ENCODE results near the gene ARHGEF7.

ARHGEF7 gene

DNA sequence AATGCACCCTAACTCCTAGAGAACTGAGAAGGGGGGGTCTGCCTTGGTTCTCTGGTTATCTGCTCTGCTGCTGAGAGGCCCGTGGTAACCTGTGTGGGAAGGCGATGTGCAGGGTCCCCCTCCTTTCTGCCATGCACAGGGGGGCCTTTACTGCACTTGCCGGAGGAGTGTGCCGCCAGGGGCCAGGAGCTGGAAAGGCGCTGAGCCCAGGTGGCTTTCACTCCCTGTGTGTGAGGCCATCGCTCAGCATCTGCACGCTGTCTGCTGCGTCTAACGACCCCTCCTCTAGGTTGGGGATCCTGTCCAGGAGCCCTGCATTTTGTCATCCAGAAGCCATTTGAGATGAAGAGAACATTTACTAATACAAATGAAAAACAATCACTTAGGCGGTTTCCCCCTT lies 168.3 kb downstream of the ARHGEF7 start:
- in situ Hi-C loops (cut with HindIII; ENCODE audit: low pct_unique_long_range_greater_than_20kb, low sequenced_read_pairs), result no loop called here
- no peak for TF ChIP-seq JUND (IDR thresholded peaks at IDR 0.05; ENCODE audit: low read depth)

DNA sequence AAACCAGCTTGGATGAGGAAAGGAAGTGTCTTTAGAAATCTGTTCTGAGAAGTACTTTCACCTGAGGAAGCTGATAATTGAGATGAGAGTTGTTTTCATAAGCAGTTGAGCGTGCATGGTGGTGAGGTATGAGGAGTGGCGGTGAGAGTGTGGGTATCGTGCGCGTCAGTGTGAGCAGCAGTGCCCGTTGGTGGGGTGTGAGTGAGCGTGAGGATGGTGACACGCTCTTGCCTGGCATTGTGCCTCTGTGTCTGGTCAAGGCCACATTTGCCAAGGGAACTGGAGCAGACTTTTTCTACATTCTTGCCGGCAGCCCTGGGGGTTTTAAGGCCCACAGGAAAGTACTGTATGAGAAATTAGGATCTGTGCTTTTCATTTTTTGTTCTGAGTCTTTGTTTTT lies 168.9 kb downstream of the ARHGEF7 start:
- in situ Hi-C loops (cut with HindIII; ENCODE audit: low pct_unique_long_range_greater_than_20kb, low sequenced_read_pairs), result no loop called here
- TF ChIP-seq JUND (IDR thresholded peaks at IDR 0.05; ENCODE audit: low read depth), result no peak
- DNase-seq (ENCODE audit: low read depth in 1 of 2, low spot score in 1 of 2), result no peak

More for the DNA sequence above, 168.3 kb downstream of the ARHGEF7 start:
- no peak for DNase-seq (ENCODE audit: low read depth in 1 of 2, low spot score in 1 of 2)

DNA sequence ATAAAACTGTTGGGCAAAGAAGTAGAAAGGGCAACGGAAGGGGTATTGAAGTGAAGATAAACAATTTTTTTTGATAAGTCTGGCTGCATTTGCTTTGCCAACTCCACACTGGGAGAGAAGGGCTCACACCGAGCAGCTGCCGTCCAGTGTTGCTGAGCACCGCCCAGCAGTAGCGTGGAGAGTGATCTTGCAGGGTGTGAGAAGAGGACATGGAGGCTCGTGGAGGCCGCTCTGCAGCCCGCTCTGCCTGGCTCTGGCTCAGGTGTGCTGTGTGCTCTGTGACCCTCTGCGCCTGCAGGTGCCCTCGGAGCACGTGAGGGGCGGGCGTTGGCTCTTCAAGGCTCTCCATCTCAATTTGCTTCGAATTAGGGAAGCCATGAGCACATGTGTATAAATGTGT lies 169.5 kb downstream of the ARHGEF7 start:
- in situ Hi-C loops (cut with HindIII; ENCODE audit: low pct_unique_long_range_greater_than_20kb, low sequenced_read_pairs), result no loop called here
- no peak for DNase-seq (ENCODE audit: low read depth in 1 of 2, low spot score in 1 of 2)
- no peak for TF ChIP-seq JUND (IDR thresholded peaks at IDR 0.05; ENCODE audit: low read depth)

DNA sequence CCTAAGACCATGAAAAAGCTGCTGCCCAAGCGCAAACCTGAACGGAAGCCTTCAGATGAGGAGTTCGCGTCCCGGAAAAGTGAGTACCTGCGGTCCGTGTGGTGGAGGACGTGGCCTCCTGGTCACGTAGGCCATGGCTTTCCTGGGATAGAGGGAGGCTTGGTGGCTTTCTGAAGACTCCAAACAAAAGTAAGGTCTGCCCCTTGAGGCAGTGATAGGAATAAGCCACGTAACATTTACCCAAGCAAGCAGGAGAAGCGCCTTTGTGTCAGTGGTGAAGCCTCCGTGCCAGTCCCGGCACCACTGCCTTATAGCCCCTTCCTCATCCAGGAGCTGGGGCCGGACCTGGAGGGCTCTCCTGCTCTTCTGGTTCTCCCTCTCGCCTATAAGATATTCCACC lies 171.1 kb downstream of the ARHGEF7 start:
- in situ Hi-C loops (cut with HindIII; ENCODE audit: low pct_unique_long_range_greater_than_20kb, low sequenced_read_pairs), result no loop called here
- DNase-seq (ENCODE audit: low read depth in 1 of 2, low spot score in 1 of 2), result peak in 1 of 2 experiments; percentile 1
- TF ChIP-seq JUND (IDR thresholded peaks at IDR 0.05; ENCODE audit: low read depth), result no peak

DNA sequence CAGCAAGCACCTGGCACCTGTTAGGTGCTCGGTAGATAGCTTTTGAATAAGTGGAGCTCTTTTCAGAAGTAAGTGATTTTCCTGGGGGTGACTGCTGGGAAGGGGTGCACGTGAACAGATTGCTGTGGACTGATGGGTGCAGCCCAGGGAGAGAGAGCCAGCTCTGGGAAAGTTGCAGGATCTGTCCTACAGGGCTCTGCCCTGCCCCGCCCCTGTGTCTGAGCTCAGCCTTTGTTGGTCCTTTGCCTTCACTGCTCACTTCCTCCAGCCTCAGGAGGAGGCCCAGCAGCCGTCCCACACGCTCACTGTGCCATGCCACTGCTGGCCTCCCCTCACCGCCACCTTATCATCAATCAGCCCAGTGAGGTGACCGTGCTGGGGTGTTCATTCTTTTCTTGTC lies 171.6 kb downstream of the ARHGEF7 start:
- in situ Hi-C loops (cut with HindIII; ENCODE audit: low pct_unique_long_range_greater_than_20kb, low sequenced_read_pairs), result no loop called here

DNA sequence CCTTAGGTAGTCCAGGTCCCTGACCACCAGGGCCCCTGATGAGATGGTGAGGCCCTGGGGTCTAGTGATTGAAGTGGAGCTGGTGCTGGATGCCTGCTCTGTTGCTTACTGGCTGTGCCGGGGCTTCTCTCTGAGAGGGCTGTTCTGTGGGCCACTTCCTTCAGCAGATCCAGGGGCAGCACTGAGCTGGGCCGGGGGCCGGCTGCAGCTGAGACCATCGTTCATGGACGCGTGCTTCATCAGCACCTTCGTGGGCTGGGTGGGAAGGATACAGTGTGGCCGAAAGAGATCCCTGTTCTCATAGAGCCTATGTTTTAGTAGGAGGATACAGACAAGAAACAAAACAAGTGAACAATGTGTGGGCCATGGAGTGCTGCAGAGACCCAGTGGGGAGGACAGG lies 172.1 kb downstream of the ARHGEF7 start:
- in situ Hi-C loops (cut with HindIII; ENCODE audit: low pct_unique_long_range_greater_than_20kb, low sequenced_read_pairs), result no loop called here
- DNase-seq (ENCODE audit: low read depth in 1 of 2, low spot score in 1 of 2), result no peak
- no peak for TF ChIP-seq JUND (IDR thresholded peaks at IDR 0.05; ENCODE audit: low read depth)

More for the DNA sequence above, 171.6 kb downstream of the ARHGEF7 start:
- DNase-seq (ENCODE audit: low read depth in 1 of 2, low spot score in 1 of 2), result no peak
- TF ChIP-seq JUND (IDR thresholded peaks at IDR 0.05; ENCODE audit: low read depth), result no peak

DNA sequence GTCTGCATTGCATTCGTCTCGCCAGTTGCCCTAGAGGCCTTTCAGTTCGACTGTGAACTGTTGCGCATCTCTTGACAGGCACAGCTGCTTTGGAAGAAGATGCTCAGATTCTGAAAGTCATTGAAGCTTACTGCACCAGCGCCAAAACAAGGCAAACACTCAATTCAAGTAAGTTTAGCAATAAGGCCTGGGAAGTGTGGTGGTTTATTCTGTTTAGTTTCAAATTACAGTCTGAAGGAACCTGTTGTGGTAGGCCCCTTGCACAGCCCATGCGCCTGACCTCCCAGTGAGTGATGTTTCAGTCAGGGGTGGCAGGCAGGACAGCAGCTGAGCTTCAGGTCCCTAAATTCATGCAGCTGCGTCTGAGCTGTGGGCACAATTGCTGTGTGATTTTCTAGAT lies 173.2 kb downstream of the ARHGEF7 start:
- DNase-seq (ENCODE audit: low read depth in 1 of 2, low spot score in 1 of 2), result no peak
- in situ Hi-C loops (cut with HindIII; ENCODE audit: low pct_unique_long_range_greater_than_20kb, low sequenced_read_pairs), result no loop called here
- TF ChIP-seq JUND (IDR thresholded peaks at IDR 0.05; ENCODE audit: low read depth), result no peak

DNA sequence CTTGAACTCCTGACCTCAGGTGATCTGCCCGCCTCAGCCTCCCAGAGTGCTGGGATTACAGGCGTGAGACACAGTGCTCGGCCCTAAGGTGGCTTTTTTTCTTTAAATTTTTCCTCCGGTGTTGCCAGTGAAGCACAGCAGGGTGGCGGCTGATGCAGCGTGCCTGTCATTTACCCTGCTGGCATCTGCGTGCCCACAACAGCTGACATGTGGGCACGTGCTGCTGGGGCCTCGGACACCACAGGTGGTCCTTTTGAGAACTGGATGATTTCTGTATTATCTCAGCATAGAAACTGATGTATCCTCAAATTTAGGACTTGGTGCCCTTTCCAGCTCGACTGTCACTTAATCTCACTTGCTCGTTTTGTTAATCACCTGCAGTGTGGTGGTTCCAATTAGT lies 174.1 kb downstream of the ARHGEF7 start:
- in situ Hi-C loops (cut with HindIII; ENCODE audit: low pct_unique_long_range_greater_than_20kb, low sequenced_read_pairs), result no loop called here
- no peak for DNase-seq (ENCODE audit: low read depth in 1 of 2, low spot score in 1 of 2)
- no peak for TF ChIP-seq JUND (IDR thresholded peaks at IDR 0.05; ENCODE audit: low read depth)

DNA sequence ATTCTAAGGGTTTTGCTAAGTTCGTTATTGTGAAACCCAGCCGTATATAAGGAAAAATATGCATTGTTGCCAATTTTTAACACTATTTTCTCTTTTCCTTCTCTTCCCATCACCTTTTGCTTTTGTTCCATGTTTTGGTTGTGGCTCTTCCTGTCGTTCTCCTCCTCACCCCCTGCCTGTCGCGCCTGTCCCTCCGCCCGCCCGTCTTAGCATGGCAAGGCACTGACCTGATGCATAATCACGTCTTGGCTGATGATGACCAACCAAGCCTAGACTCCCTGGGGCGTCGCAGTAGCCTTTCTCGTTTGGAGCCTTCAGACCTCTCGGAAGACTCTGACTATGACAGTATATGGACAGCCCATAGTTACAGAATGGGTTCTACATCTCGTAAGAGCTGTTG lies 176.8 kb downstream of the ARHGEF7 start:
- in situ Hi-C loops (cut with HindIII; ENCODE audit: low pct_unique_long_range_greater_than_20kb, low sequenced_read_pairs), result no loop called here
- no peak for TF ChIP-seq JUND (IDR thresholded peaks at IDR 0.05; ENCODE audit: low read depth)
- DNase-seq (ENCODE audit: low read depth in 1 of 2, low spot score in 1 of 2), result no peak

DNA sequence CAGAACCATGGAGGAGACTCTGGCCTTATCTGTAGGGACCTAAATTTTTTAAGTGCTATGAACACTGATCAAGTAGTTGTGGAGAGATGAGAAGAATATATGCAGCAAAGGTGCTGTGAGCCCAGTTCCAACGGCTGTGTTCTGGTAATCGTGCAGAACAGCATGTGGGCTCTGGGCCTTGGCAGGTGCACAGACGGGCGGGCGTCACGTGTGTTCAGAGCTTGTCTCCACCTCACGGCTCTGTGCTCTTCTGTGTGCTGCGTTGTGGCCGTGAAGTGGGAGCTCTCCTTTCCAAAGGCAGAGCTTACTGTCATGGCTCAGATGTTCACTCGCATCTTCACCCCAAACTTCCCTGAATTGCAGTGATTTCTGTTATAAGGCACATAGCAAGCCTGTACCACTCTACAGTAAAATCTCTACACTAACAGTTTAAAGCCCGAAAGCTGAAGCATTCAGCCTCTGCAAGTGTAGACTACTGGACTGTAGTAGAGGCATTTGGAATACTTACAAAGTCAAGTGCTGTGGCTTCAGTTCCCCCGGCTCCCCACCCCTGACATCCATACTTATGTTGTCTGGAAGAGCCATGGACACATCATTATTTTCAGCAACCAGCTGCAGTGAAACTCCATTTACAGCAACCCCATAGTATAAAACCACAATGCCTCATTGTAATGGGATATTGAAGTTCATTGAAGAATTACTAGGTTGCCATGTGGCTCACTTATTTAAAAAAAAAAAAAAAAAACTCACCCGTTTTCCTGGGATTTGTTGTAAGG lies 177.8 kb downstream of the ARHGEF7 start:
- DNase-seq (ENCODE audit: low read depth in 1 of 2, low spot score in 1 of 2), result no peak
- no peak for TF ChIP-seq JUND (IDR thresholded peaks at IDR 0.05; ENCODE audit: low read depth)

DNA sequence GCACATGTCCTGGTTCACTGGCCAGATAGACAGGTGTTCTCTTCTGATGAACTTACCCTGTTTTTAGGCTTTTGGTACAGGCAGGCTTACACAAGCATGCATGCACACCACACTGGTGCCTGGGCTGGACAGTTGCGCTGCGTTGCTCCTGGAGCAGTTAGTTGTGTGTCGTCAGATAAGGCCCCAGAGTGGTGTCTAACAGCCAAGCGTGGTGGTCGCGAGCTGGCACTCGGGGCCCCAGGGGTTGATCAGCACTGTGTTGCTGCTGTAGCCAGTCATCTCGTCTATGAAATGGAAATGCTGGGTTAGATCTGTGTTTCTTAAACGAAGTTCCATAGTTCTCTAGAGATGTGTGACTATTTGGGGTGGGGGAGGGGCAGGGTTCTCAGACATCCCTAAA lies 180.8 kb downstream of the ARHGEF7 start:
- DNase-seq (ENCODE audit: low read depth in 1 of 2, low spot score in 1 of 2), result no peak
- in situ Hi-C loops (cut with HindIII; ENCODE audit: low pct_unique_long_range_greater_than_20kb, low sequenced_read_pairs), result no loop called here
- TF ChIP-seq JUND (IDR thresholded peaks at IDR 0.05; ENCODE audit: low read depth), result no peak

More for the DNA sequence above, 177.8 kb downstream of the ARHGEF7 start:
- in situ Hi-C loops (cut with HindIII; ENCODE audit: low pct_unique_long_range_greater_than_20kb, low sequenced_read_pairs), result no loop called here

DNA sequence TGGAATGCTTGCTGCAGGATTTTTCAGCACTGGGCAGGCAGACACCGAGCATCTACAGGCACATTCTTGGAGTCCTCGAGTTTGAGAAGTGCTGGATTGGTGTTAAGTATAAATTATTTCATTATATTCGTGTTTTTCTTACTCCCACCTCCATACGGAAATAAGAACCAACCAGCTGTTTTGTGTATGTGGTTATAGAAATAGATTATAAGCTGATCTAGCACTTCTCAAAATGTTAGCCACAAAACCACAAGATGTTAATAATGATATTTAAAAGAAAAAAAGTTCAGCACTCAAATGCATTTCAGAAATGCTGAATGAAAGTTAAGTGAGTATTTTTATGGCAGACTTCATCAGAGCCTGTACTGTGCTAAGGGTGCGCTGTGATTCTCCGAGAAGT lies 181.3 kb downstream of the ARHGEF7 start:
- in situ Hi-C loops (cut with HindIII; ENCODE audit: low pct_unique_long_range_greater_than_20kb, low sequenced_read_pairs), result no loop called here
- no peak for TF ChIP-seq JUND (IDR thresholded peaks at IDR 0.05; ENCODE audit: low read depth)
- no peak for DNase-seq (ENCODE audit: low read depth in 1 of 2, low spot score in 1 of 2)

DNA sequence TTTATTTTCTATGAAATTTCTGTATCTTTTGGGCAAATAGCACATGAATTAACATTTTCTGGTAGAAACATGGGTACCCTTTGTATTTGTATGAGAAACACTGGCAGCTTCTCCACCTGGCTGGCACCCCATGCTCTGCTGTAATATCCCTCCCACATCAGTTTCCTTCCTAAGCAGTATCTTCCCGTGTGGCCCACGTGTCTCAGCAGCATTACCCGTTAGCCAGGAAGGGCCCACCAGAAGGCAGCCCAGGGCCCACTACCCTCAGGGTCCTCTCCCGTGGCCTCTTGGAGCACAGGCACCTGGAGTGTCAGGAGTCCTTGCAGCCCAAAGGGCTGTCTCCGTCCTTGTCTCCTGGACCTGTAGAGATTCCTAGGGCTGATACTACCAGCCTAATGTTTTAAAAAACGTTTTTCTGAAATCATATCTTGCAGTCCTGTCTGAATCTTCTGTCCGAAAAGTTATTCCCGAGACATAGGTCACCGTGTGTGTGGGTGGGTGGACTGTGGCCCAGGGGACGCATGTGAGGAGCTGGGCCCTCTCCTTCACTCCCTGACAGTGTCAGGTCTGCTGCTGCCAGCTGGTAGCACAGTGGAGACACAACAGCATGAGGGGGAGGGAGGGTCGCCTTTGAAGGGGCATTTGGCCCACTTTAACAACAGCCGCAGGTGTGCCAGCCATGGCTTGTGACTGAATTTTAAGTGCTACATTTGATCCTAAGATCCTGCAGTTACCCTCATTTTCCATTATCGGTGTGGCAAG lies 183.3 kb downstream of the ARHGEF7 start:
- in situ Hi-C loops (cut with HindIII; ENCODE audit: low pct_unique_long_range_greater_than_20kb, low sequenced_read_pairs), result no loop called here
- DNase-seq (ENCODE audit: low read depth in 1 of 2, low spot score in 1 of 2), result no peak
- TF ChIP-seq JUND (IDR thresholded peaks at IDR 0.05; ENCODE audit: low read depth), result no peak

Measured in T47D (cell line).